HG02884 (cell line): ENCODE results near the gene CAMK1D.

Experiments
- ATAC-seq: cut with Tn5 transposase; IDR thresholded peaks from one replicate; pipeline ENCODE4 v1.9.1; 2021; ENCODE audit warnings: mild to moderate bottlenecking, moderate library complexity; ENCODE audit not compliant: unreplicated experiment

CAMK1D gene

DNA sequence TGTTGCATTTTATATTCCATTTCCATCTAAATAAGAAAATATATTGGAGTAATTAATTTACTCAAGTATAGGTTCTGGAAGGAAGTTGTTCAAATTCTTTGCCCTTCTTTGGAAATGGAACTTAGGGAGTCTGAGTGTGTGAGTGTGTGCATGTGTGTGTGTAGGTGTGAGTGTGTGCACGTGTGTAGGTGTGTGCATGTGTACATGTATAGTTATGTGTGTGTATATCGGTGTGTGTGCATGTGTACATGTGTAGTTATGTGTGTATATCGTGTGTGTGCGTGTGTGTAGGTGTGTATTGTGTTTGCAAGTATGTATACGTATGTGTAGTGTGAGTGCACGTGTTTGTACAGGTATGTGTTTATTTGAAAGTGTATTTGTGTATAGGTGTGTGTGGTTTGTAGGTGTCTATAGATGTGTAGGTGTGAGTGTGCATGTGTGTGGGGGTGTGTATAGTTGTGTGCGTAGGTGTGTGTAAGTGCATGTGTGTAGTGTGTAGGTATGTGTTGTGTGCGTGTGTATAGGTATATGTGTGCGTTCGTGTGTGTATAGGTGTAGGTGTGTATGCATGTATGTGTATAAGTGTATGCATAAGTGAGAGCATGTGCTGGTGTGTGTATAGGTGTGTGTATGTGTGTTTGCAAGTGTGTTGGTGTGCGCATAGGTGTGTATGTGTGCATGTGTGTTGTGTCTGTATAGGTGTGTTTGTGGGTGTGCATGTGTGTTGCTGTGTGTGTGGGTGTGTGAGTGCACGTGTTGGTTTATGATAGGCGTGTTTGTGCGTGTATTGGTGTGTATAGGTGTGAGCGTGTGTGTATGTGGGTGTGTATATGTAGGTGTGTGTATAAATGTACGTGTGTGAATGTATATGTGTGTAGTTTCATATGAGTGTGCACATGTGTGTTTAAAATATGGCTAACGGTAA is 266.2 kb downstream of the CAMK1D start:
- no peak for ATAC-seq

DNA sequence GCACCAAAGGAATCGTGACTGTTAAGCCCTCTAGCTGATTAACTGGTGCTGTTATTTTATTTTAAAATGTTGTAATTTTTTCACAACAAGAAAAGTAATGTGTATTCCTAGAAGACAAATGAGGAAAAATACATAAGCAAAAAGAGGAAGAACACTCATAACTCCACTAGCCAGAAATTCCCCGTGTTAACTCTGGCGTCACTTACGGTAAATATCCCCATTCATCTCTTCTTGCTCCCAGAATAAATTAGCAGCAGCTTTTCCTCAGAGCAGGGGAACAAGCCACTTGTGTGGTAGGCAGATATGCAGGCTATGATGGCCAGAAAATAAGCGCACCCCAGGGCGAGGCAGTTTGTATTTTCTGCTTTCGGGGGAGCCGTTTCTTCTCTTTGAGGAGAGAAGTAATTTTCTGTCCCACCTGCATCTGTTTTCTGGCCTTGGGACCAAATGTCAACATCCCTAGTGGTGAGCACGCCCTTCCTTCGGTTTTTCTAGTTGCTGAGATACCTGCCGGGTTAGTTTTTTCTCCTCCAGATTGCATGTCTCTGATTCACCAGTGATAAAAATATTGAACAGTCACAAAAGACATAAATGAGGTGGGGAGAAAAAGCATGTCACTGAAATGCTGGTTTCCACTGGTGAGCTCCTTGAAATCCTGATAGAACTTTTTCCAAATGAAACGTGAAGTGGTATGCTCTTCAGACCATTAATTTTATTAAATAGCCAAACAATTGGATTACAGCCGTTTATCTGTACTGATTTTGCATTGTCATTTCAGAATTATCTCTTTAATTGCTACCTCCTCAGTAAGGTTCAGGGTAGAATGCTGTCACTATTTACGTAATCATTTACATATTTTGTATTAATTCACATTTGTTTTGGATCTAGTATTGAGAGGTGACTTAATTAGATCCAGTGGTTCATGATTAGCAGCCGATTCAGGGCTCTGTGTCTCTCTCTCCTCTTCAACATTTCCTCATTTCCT is 268.1 kb downstream of the CAMK1D start:
- ATAC-seq = no peak

DNA sequence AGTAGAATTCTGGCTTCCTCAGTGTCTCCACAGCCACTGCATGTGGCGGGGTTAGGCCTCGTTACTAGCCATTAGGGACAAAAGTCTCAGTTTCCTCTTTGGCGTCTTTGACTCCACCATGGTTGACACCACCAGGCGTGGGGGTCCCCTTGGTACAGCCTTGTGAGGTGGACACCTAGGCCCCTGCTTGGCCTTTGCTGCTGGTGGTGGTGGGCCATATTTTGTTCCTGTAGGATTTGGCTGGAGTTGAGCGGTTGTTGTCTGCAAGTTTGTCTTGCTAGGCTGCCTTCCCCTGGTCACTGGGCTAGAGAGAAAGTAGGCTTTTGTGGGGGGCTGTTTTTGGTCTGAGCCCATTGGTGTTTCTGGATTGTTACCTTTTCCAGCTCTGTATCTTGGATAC is 272.7 kb downstream of the CAMK1D start:
- no peak for ATAC-seq

DNA sequence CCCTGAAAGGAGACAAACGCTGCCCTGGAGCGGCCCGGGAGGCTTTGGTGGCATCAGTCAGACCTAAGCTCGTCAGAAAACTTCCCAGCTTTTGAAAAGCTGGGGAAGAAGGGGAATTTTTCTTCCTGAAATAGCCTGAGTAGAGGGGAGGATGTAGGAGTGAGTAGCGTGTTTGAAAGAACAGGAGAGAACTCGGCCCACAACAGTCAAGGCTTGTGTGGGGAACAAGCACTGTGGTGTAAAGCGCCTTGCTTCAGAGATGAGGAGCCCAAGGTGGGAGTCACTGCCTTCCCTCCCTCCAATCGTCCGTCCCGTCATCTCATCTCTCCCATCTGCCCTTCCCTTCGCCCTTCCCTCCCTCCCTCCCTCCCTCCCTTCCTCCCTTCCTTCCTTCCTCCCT is 273.3 kb downstream of the CAMK1D start:
- no peak for ATAC-seq

DNA sequence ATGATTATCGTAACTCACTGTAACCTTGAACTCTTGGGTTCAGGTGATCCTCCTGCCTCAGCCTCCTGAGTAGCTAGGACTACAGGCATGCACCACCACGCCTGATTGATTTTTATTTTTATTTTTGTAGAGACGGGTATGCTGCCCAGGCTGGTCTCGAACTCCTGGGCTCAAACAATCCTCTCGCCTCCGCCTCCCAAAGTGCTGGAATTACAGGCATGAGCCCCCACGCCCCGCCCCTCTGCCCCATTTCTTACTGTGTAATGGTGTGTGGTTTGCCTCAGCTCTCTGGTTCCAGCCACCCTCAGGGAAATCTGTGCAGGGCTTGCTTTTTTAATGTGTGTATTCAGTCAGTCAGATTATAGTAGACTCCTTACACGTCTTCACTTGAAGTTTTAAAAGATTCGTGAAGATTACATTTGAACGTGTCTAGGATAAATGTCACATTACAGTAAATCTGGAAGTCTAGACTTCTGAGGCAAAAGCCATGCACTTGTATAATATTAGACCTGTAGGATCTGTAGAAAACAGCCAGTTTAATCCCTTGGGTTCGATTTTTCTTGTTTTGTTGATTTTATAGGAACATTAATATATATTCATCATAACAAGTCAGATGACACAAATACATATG is 276.2 kb downstream of the CAMK1D start:
- ATAC-seq = no peak

DNA sequence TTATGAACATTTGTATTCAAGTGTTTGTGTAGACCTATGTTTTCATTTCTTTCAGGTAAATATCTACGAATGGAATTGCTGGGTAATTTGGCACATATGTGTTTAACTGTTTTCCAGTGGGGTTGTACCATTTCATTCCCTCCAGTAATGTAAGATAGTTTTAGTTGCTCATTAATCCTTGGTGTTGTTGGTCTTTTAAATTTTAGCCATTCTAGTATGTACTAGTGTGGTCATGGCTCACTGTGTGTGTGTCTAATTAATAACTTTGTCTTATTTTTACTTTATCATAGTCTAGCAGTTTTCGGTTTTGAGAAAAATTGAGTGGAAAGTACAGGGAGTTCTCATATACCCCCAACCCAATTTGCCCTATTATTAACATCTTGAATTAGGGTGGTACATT is 278.8 kb downstream of the CAMK1D start:
- no peak for ATAC-seq

DNA sequence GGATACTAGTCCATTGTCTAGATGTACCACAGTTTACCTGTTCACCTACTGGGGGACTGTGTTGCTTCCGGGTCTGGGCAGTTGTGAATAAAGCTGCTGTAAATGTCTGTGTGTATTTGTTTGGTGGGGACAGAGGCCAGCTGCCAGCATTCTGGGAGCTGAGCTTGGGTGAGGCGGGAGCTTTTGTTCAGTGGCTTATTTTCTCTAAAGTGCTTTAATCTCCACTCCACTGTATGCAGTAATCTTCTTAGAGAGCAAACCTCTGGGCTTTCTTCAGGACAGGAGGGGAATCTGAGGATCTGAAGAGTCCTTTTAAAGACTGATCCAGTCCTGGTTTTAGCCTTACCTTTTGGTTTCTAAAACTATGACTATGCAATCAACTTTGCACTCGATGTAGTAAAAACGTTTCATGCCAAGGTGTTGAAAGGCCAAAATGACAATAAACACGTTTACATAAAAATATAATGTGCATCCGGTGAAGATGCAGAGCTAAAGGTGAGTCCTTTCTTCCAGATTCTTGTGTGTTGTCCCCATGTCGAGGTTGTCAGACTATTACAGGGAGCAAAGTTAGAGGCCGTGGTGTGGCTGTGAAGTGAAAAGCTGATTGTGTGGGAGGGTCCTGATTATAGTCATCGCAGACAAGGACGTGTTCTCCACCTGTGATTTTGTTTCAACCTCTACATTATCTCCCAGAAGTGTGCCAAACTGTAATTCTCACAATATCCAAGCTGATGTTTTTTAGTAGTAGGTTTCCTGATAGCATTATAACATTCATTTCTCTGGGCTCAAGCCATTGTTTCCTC is 279.8 kb downstream of the CAMK1D start:
- ATAC-seq = no peak

DNA sequence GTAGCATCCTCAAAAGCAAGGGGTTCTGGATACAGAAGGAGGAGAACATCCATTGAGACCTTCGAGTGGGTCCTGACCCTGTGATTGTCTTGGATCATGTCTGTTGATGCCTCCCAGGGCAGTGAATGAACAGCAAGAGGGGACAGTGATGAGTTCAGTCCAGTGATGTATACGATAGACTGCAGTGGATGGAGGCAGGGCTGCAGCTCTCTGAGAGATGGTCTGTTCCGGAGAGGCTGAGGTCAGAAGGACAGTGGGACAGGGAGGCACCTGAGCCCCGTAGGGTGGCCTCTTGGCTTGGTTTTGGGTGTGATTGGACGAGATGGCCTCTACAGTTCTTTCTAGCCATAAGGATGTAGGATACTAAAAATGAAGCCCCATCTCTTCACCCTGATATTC is 280.4 kb downstream of the CAMK1D start:
- ATAC-seq = no peak

DNA sequence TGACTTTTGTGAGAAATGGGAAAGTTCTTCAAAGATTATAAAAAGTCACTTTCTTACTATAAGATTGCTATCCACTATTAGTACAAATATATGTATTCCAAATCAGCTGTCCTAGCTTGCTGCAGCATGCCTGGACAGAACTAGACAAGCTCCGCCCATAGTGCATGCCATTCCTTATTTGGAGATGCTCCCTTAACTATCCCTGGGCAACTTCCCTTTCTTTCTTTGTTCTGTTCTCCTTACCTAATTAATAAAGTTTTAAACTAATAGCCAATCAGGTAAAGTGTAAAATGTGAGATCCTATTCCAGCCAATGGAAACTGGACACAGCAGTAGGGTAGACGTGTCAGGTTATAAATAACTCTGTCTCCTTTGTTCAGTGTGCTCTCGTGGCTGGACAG is 281.9 kb downstream of the CAMK1D start:
- ATAC-seq = no peak

DNA sequence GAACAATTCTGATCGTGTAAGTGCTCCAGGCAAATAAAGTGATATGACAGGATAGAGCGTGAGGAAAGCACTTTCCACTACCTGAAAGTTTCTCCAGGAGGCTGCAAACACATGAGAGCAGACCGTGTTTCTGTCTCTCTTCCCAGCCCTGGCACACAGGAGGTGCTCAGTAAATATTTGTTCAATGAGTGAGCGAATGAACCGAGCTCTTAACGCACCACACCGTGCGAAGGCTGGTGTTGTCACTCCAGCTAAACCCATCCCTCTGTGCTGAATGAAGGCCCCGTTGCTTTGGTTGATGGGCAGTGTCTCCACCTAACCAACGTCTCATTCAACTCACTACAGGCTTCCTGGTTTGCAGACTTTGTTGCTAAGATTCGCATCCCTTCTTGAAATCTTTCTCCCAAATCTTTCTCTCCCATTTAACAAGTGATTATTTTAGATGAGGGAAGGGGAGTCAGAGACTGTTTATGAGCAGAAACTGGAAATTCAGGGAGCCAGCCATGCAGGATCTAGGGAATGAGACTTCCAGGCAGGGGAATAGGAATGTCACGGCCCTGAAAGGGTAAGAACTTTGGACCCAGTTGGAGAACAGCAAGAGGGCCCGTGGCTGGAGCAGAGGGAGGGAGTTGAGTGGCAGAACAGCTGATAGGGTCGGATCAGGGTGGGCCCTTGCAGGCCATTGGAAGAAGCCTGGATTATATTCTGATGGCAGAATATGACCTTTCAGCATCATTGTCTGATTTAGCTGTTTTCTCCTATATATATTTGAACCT is 282.6 kb downstream of the CAMK1D start:
- ATAC-seq = no peak

DNA sequence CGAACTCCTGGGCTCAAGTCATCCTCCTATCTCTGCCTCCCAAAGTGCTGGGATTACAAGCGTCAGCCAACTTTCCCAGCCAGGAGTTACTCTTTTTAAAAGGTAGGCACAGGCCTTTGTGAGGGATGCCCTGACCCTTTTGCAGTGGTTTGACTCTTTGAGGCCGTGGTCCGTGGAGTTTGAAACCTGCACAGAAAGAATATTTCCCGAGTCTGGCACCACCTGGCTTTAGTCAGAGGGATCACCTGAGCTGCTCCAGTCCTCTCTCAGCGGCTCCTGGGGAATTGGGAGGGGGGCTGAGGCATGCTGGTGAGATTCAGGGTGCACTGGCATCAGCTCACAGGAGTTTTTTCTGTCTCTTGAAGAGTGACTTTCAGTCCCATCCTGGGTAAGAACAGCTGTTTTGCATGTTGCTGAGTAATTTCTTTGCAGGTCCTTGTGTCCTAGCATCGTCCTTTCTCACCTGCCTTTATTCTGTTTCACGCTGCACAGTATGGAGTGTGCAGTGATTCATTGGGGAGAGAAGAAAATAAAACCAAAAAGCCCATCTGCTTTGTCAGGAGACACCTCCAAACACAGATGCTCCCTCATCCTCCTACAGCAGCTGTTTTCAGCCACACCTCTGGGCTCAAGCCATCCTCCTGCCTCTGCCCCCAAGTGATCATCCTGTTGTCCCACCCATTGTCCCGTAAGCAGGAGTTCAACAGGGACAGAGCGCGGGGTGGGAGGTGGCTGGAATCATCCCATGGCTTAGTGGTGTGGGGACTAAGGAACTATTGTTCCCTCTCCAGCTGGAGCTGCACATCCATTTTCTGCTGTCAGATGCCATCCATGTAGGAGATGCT is 284.7 kb downstream of the CAMK1D start:
- no peak for ATAC-seq

DNA sequence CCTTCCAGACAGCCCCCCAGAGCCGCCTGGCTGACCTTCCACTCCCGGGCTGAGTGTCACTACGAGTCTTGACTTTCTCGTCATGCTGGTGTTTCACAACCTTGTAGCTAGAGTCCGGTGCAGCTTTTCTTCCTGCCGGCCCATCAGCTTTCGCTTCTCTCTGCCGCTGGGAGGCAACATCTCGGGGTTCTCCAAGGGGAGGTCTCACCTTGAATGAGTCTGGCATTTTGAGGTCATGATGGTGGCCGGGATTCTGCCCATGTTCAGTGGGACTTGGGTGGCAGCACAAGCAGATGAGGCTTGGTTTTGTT is 285.2 kb downstream of the CAMK1D start:
- ATAC-seq = no peak

DNA sequence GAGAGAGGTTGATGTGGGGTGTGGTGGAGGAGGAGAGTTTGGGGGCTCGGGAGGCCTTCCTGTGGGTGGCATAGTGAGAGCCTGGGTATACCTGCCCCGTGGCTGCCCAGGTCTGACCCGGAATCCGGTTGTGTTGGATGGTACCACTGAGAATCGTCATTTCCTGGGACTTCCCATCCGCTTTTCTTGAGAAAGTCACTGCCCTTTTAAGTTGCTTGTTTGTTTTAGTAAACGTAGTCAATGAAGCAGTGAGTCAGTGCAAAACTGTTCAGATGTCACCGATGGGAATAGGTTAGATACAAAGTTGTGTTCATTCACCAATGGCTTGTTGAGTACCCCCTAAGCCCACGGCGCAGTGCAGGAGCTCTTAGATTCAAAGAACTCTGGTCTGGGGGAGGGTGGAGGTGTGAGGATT is 285.8 kb downstream of the CAMK1D start:
- ATAC-seq = no peak

DNA sequence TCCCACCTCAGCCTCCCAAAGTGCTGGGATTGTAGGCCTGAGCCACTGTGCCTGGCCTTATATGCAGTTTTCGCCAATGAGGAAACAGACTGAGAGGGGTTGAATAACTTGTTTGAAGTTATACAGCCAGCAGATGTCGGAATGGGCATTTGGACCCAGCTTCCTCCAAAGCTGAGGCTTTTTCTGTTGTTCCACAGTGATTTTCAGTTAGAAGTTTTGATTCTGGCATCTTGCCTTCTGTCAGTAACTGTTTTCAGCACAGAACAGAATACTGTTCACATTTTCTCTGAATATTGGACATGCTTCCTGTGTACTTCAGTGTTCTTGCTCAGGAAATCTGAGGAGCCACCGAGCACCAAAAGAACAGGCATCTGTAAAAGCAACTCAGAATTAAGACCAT is 287.2 kb downstream of the CAMK1D start:
- ATAC-seq = no peak

DNA sequence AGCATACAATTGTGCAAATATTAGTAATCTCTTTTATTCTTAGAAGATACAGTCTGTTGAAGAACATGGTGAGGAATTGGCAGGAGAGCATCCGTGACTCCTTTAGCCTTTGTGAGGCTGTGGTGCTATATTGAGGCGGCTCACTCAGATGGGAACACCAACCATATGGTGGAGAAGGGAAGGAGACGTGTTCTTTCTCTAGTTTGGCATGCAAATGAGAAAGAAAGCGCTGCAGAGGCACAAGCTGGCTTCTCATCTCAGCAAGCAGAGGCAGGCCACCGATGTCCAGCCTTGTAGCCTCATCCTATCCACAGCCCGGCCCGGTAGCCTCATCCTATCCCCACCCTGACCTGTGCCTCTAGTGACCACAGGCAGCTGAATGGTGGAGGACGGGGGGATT is 288.3 kb downstream of the CAMK1D start:
- no peak for ATAC-seq

DNA sequence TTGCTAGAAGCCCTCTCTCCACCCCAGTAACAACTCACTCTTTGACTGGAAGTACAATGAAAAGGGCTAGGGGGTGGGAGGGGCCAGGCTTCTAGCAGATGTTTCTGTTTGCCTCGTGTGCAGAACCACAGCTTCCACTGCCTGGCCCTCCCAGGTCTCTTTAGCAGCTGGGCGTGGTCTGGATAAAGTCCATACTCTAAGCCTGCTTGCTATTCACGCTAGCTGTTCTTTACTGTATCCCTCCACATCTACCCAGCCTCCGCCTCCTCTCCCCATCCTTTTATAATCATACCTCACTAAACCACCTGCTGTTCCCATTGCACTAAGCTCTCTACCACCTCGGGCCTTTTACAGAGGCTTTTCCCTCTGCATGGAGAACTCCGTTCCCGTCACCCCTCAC is 288.8 kb downstream of the CAMK1D start:
- no peak for ATAC-seq

DNA sequence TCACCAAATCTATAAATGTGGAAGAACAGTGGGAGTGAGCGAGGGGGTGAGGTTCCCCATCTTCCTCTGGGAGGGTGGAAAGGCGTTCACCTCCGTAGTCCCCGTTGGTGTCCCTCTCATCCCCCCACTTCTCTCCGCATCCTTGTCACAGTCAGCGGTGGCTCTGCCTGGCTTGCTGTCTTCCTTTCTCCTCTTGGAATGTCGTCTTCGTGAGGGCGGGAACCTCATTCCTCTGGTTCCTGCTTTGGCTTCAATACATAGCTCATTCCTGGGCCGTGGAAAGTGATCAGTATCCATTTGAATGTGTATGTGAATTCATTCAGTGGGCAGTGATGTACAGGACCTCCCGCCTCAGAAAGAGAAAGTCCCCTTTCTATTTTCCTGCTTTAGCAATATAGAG is 289.4 kb downstream of the CAMK1D start:
- no peak for ATAC-seq

DNA sequence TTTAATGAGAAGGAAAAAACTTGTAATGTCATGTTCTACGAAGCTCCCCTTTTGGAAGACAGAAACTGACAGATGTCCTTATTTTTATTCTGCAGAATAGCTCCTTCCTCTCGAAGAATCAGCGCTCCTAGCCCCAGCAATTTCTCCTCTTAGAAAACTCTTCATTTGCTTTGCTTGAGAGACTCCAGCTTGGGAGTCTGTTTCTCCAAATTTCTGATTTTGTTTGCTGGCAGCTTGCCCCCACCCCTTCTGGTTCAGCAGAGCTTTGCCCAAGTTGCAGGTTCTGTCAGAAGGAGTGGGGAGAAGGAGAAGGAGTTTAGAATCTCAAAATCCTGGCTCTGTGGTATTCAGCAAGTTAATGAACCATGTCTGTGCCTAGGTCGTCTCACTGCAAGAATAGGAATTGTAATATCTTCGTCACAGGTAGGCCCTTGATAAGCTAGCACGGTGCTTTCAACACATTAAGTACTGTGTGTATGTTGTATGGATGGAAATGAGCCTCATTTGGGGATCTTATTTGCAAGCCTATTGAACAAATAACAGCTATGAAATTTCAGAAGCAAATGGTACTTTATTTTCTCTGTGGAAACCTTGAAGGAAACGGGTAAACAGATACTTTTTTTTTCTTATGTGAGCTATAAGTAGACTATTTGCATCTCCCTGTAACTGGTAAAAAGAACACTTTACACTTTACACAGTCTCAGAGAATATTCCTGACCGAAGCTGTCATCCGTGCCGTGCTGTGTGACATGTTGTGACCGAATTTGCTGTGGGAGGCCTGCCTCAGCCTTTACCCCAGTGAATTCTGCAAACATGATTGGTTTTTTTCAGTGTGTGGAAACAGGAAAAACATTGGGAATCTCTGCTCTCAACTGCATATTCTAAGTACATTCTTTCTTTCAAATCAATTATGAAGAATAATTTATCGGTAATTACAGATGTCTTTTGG is 290.9 kb downstream of the CAMK1D start:
- no peak for ATAC-seq
